ENCODE data around the gene APOB. TPM values are rescaled to one million over a fixed set of nuclear protein-coding genes. Genes with fewer than 3 reads are reported as not detected.
A peak's percentile ranks its signal among the peaks of the same experiment; 100 is the strongest.

APOB gene
- total and polyA plus RNA-seq, 2 of the 13 experiments (the other 11 are each of a cell fraction or from before 2014, with no cell fraction given): 1,569 to 2,515 TPM

DNA sequence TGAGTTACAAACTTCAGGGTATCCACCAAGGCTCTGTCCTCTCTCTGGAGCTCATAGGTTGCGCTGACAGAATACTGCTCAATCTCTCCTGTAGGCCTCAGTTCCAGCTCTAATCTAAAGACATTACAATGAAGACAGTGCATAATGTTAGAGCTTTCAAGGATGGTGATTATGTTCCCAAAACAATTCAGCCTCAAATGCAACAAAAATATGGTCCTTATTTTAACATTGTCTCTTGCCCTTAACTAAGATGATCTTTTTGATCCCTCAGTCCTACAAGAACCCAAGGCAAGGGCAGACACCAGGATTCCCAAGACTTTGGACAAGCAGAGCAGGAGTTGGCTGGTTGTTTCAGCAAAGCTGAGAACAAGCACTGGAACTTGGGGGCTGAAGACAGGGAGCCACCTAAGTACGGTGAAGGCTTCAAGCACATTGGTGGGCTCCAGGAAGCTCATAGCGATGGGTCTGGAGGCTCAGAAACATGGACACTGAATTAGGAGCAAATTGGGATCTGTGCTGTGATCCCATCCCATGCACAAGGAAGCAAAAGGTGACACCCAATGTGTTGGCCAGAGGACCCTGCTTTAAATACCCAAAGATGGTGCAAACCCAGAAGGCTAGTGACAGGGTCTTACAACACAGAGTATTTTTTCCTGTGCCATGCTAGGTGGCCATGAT is 24.7 kb downstream of the APOB start:
- ATAC-seq: peak; percentile 3
- DNase-seq (ENCODE audit: low spot score): no peak
- ChIA-PET CTCF (ENCODE audit: low intra/inter-chr PET ratio, low total read pairs) (no interaction called here), POLR2A (interaction anchor here (1.2 to 8.4 kb wide), 8 partner anchors 8 to 98 kb away, joined by 3 to 81 read pairs (median 4); no protein-coding TSS in a partner anchor)
- Histone ChIP-seq H4K20me1 (ENCODE audit: insufficient read depth, low read length) (peaks cover 96% of the 10 kb centered on the region), H3K27me3 (ENCODE audit: control insufficient read depth in 1 of 2, insufficient read depth in 2 of 2, low read length in 2 of 2) (no peaks in the 10 kb centered on the region), H3K27ac (ENCODE audit: extremely low read length, insufficient read depth, low read length) (peak overlapping the region; percentile 32), H3K4me2 (ENCODE audit: low read depth, low read length) (no peak overlapping the region), H3K9me3 (ENCODE audit: low read length) (no peaks in the 10 kb centered on the region), H3K4me1 (ENCODE audit: insufficient read depth, low read length) (peaks cover 89% of the 10 kb centered on the region), H3K36me3 (replicated peaks in 1 of 2; ENCODE audit: control insufficient read depth in 1 of 2, insufficient read depth in 2 of 2, low read length in 2 of 2) (peaks cover 67 to 95% of the 10 kb centered on the region in 2 experiments), H2AFZ (ENCODE audit: low read length) (no peak overlapping the region), H3K79me2 (ENCODE audit: insufficient read depth, low read length) (peaks cover 13% of the 10 kb centered on the region), H3K9ac (ENCODE audit: insufficient read depth, low read depth, low read length) (no peak overlapping the region), H3K4me3 (replicated peaks in 1 of 3; ENCODE audit: insufficient read depth in 1 of 3, low read depth in 2 of 3, low read length in 3 of 3) (no peak overlapping the region)
- no peak for FAIRE-seq
- intact Hi-C loops (cut with micrococcal nuclease; ENCODE audit: unreplicated experiment) (no loop called here), in situ Hi-C loops (cut with HindIII; ENCODE audit: extremely low pct_ligation_motif_present, low pct_unique_long_range_greater_than_20kb) (no loop called here)
- 100% methylated on average over 3 of the region's 3 CpGs for WGBS (ENCODE audit: low lambda C conversion rate)
- BruUV-seq (replicated peaks): no TSS peak
- TF ChIP-seq NFYB (CRISPR knock-in tag; IDR thresholded peaks at IDR 0.05) (no peak), ZNF839 (CRISPR knock-in tag; IDR thresholded peaks at IDR 0.05; ENCODE audit: borderline replicate concordance) (no peak), SRSF9 (IDR thresholded peaks at IDR 0.05; ENCODE audit: borderline replicate concordance, insufficient read depth, low read depth, low read length, poor library complexity, severe bottlenecking) (no peak), ZNF232 (CRISPR knock-in tag; IDR thresholded peaks at IDR 0.05; ENCODE audit: borderline replicate concordance) (peak; percentile 49; the same call in 1 of the 2 replicates), ZNF563 (CRISPR knock-in tag; IDR thresholded peaks at IDR 0.05) (no peak), ZNF879 (CRISPR knock-in tag; IDR thresholded peaks at IDR 0.05) (no peak), SIX4 (CRISPR knock-in tag; IDR thresholded peaks at IDR 0.05) (no peak), HIVEP1 (CRISPR knock-in tag; IDR thresholded peaks at IDR 0.05) (no peak; the same call in 1 of the 2 replicates), ATAD3A (CRISPR knock-in tag; IDR thresholded peaks at IDR 0.05) (no peak), ARNT2 (CRISPR knock-in tag; IDR thresholded peaks at IDR 0.05; ENCODE audit: low read depth) (no peak), RBM22 (optimal IDR thresholded peaks at IDR 0.05; ENCODE audit: low read length) (peak; percentile 98), PCBP1 (IDR thresholded peaks at IDR 0.05; ENCODE audit: borderline replicate concordance, low read depth, low read length) (no peak), GMEB1 (CRISPR knock-in tag; IDR thresholded peaks at IDR 0.05; ENCODE audit: borderline replicate concordance) (0 out of 2 replicates have a peak, but pooled peaks have one; percentile 2), CHCHD3 (CRISPR knock-in tag; IDR thresholded peaks at IDR 0.05) (0 out of 2 replicates have a peak, but pooled peaks have one; percentile 91), MIXL1 (CRISPR knock-in tag; IDR thresholded peaks at IDR 0.05) (no peak)
- TF ChIP-seq, protein P1, sequence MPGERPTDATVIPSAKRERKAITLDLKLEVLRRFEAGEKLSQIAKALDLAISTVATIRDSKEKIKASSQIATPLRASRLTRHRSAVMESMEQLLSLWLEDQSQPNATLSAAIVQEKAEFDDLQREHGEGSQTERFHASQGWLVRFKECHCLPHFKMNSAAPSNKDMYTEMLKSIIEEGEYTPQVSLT (CRISPR knock-in tag; IDR thresholded peaks at IDR 0.05; ENCODE audit: borderline replicate concordance, low read depth): no peak
- TF ChIP-seq, protein P2, sequence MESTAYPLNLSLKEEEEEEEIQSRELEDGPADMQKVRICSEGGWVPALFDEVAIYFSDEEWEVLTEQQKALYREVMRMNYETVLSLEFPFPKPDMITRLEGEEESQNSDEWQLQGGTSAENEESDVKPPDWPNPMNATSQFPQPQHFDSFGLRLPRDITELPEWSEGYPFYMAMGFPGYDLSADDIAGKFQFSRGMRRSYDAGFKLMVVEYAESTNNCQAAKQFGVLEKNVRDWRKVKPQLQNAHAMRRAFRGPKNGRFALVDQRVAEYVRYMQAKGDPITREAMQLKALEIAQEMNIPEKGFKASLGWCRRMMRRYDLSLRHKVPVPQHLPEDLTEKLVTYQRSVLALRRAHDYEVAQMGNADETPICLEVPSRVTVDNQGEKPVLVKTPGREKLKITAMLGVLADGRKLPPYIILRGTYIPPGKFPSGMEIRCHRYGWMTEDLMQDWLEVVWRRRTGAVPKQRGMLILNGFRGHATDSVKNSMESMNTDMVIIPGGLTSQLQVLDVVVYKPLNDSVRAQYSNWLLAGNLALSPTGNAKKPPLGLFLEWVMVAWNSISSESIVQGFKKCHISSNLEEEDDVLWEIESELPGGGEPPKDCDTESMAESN (CRISPR knock-in tag; conservative IDR thresholded peaks at IDR 0.05): 0 out of 2 replicates have a peak, but pooled peaks have one; percentile 40

Data from HepG2 (cell line).